Peyer's patch (tissue), 4 donors: Measurements from ENCODE around the gene BACH1.

Experiments used
- POLR2A ChIP-seq, 2 donors: fragments of 450-650 bp; IDR thresholded peaks; one replicate each; pipeline ENCODE4 v1.5.1; 2017; ENCODE audit warnings: antibody characterized with exemption in 2 of 2, mild to moderate bottlenecking in 2 of 2, moderate library complexity in 2 of 2
- TF ChIP-seq, protein P1 (sequence below), 6 experiments: fragments of 450-650 bp in 4 of 6; fragments of 200-600 bp in 2 of 6; sonication (generic) in 1 of 6; IDR thresholded peaks; one replicate each; pipeline ENCODE4 v1.5.1; 2017 to 2019; ENCODE audit warnings: antibody characterized with exemption in 6 of 6, mild to moderate bottlenecking in 3 of 6, moderate library complexity in 1 of 6

GRCh38 chr21:29312981-29313380 lies 14.3 kb downstream of the BACH1 start:
- TF ChIP-seq POLR2A (IDR thresholded peaks at IDR 0.05) = no peak
- TF ChIP-seq, protein P1, sequence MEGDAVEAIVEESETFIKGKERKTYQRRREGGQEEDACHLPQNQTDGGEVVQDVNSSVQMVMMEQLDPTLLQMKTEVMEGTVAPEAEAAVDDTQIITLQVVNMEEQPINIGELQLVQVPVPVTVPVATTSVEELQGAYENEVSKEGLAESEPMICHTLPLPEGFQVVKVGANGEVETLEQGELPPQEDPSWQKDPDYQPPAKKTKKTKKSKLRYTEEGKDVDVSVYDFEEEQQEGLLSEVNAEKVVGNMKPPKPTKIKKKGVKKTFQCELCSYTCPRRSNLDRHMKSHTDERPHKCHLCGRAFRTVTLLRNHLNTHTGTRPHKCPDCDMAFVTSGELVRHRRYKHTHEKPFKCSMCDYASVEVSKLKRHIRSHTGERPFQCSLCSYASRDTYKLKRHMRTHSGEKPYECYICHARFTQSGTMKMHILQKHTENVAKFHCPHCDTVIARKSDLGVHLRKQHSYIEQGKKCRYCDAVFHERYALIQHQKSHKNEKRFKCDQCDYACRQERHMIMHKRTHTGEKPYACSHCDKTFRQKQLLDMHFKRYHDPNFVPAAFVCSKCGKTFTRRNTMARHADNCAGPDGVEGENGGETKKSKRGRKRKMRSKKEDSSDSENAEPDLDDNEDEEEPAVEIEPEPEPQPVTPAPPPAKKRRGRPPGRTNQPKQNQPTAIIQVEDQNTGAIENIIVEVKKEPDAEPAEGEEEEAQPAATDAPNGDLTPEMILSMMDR (IDR thresholded peaks at IDR 0.05) = no peak
